HG02970 (cell line): ENCODE data around the gene PIGC.

ENCODE experiments used
- ATAC-seq: cut with Tn5 transposase; IDR thresholded peaks from one replicate; pipeline ENCODE4 v1.9.1; 2021; ENCODE audit warnings: mild to moderate bottlenecking, moderate library complexity, moderate number of reproducible peaks; ENCODE audit not compliant: unreplicated experiment, low FRiP score

Gene PIGC

GRCh38 chr1:172431721-172432192, 12.1 kb downstream of the PIGC start:
- no peak for ATAC-seq

- no peak for ATAC-seq
These were observed 12.7 kb downstream of the PIGC start for GRCh38 chr1:172431204-172431603.

GRCh38 chr1:172430128-172430454, 13.8 kb downstream of the PIGC start:
- ATAC-seq: no peak

- no peak for ATAC-seq
These were observed 14.3 kb downstream of the PIGC start for GRCh38 chr1:172429331-172430127.

- no peak for ATAC-seq
These were observed 16.7 kb downstream of the PIGC start for GRCh38 chr1:172427191-172427590.

- no peak for ATAC-seq
These were observed 18.5 kb downstream of the PIGC start for GRCh38 chr1:172425339-172425738.

GRCh38 chr1:172423336-172423735, 20.5 kb downstream of the PIGC start:
- ATAC-seq: no peak

- ATAC-seq: no peak
These were observed 21.8 kb downstream of the PIGC start for GRCh38 chr1:172421974-172422604.

- ATAC-seq: no peak
These were observed 23.5 kb downstream of the PIGC start, which contains the start of gene C1orf105 for GRCh38 chr1:172420385-172420784. Gene C1orf105, plus strand, starts transcription at chr1:172420685. Its CDS starts 201 bp downstream, at chr1:172420886.

- no peak for ATAC-seq
These were observed 26.3 kb downstream of the PIGC start for GRCh38 chr1:172417557-172417956.

GRCh38 chr1:172416496-172417035, 27.3 kb downstream of the PIGC start:
- ATAC-seq: no peak

- no peak for ATAC-seq
These were observed 29.5 kb downstream of the PIGC start for GRCh38 chr1:172414331-172414730.

- no peak for ATAC-seq
These were observed 32.0 kb downstream of the PIGC start for GRCh38 chr1:172411791-172412338.

- no peak for ATAC-seq
These were observed 33.8 kb downstream of the PIGC start for GRCh38 chr1:172410027-172410426.

- no peak for ATAC-seq
These were observed 34.9 kb downstream of the PIGC start for GRCh38 chr1:172408958-172409357.

GRCh38 chr1:172406968-172407367, 36.9 kb downstream of the PIGC start:
- no peak for ATAC-seq

- no peak for ATAC-seq
These were observed 38.0 kb downstream of the PIGC start for GRCh38 chr1:172405912-172406311.

- ATAC-seq: no peak
These were observed 39.7 kb downstream of the PIGC start for GRCh38 chr1:172404121-172404520.

- no peak for ATAC-seq
These were observed 40.8 kb downstream of the PIGC start for GRCh38 chr1:172402878-172403569.

- ATAC-seq: no peak
These were observed 42.0 kb downstream of the PIGC start for GRCh38 chr1:172401892-172402291.

- no peak for ATAC-seq
These were observed 42.4 kb downstream of the PIGC start for GRCh38 chr1:172401477-172401876.
